Measurements from ENCODE around the gene ACOX2.

GRCh38 chr3:58485801-58486435, 51.1 kb downstream of the ACOX2 start:
- TF ChIP-seq EZH2 (IDR thresholded peaks at IDR 0.05; ENCODE audit: low read length, unreplicated experiment) (no peak), EZH2phosphoT487 (IDR thresholded peaks at IDR 0.05; ENCODE audit: borderline replicate concordance, low read length) (no peak), CTCF (conservative IDR thresholded peaks at IDR 0.05; ENCODE audit: low read depth, low read length) (no peak)
